22Rv1 (cell line): Measurements from ENCODE around the gene NUP160.

ENCODE experiments used
- ZFX ChIP-seq: fragments of 450-650 bp; IDR thresholded peaks from 2 replicates; pipeline ENCODE4 v1.6.1; 2017; ENCODE audit warnings: antibody characterized with exemption, borderline replicate concordance
- TF ChIP-seq, protein P1 (sequence below): fragments of 450-650 bp; IDR thresholded peaks from 2 replicates; pipeline ENCODE4 v1.5.1; 2017; ENCODE audit warnings: mild to moderate bottlenecking

DNA sequence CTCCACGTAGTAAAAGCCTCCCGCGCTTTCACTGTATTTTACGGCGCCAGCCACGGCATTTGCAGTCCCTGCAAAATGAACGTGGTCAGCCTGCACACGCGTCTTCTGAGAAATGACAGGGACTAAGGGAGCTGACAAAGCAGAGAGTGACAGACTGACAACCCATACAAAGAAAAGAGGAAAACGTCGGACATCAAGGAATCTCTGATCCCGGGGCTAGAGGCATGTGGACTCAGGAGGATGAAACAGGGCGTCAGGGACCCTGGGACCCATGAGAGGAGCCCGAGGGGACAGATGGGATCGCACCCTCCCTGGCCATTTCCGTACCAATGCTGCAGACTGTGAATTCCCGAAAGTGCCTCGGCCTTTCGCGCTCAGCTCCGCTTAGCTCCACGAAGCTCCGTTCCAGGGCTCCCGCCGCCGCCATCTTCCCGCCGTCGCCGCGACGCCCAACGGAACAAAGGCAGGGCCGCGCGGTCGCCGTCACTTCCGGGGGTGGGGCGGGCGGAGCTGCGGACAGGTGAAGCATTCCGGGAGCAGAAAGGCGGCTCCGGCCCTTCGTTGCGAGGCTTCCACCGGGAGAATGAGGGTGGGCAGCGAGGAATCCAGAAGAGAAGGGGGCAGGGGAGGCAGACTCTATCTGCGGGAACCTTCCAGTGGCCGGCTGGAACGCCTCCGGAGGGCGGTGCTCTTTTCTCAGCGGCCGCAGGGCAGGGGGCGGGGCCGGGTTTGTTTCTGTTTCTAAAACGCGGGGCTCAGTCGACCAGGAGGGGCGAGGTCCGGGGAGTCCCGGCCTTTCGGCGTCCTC is at the start of gene NUP160:
- TF ChIP-seq, protein P1, sequence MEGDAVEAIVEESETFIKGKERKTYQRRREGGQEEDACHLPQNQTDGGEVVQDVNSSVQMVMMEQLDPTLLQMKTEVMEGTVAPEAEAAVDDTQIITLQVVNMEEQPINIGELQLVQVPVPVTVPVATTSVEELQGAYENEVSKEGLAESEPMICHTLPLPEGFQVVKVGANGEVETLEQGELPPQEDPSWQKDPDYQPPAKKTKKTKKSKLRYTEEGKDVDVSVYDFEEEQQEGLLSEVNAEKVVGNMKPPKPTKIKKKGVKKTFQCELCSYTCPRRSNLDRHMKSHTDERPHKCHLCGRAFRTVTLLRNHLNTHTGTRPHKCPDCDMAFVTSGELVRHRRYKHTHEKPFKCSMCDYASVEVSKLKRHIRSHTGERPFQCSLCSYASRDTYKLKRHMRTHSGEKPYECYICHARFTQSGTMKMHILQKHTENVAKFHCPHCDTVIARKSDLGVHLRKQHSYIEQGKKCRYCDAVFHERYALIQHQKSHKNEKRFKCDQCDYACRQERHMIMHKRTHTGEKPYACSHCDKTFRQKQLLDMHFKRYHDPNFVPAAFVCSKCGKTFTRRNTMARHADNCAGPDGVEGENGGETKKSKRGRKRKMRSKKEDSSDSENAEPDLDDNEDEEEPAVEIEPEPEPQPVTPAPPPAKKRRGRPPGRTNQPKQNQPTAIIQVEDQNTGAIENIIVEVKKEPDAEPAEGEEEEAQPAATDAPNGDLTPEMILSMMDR, result no peak
- no peak for TF ChIP-seq ZFX
